Measurements from ENCODE around the gene SLC39A5.
"Not testable (repeated sequence)": the region's sequence is repeated elsewhere in the genome, so short reads cannot be mapped to it uniquely, and the experiment has no call there.

The SLC39A5 gene

GRCh38 chr12:56252649-56253048, 22.8 kb downstream of the SLC39A5 start:
- DNase-seq: no peak

GRCh38 chr12:56253091-56253490, 23.2 kb downstream of the SLC39A5 start:
- DNase-seq: no peak

GRCh38 chr12:56255671-56256070, 25.8 kb downstream of the SLC39A5 start:
- no peak for DNase-seq

GRCh38 chr12:56256326-56256960, 26.6 kb downstream of the SLC39A5 start:
- DNase-seq: no peak

GRCh38 chr12:56257071-56257470, 27.2 kb downstream of the SLC39A5 start:
- no peak for DNase-seq

- peak; percentile 28 for DNase-seq
Observed at GRCh38 chr12:56257491-56258067, 27.7 kb downstream of the SLC39A5 start.

GRCh38 chr12:56258068-56258819, 28.4 kb downstream of the SLC39A5 start, which contains the start of gene ANKRD52:
ANKRD52 (minus strand) TSS chr12:56258384; CDS start chr12:56258269, 115 bp downstream.
- DNase-seq: peak; percentile 92

- DNase-seq: no peak
Observed at GRCh38 chr12:56258820-56259183, 29.0 kb downstream of the SLC39A5 start.

GRCh38 chr12:56260380-56260779, 30.5 kb downstream of the SLC39A5 start:
- no peak for DNase-seq

GRCh38 chr12:56260921-56261320, 31.1 kb downstream of the SLC39A5 start:
- DNase-seq: no peak

GRCh38 chr12:56261503-56262232, 31.8 kb downstream of the SLC39A5 start:
- DNase-seq: no peak

GRCh38 chr12:56262955-56263354, 33.1 kb downstream of the SLC39A5 start:
- DNase-seq: peak; percentile 45

GRCh38 chr12:56266068-56266692, 36.3 kb downstream of the SLC39A5 start:
- DNase-seq: not testable (repeated sequence)

GRCh38 chr12:56266693-56267442, 37.0 kb downstream of the SLC39A5 start, which contains the start of gene COQ10A:
COQ10A (plus strand) TSS chr12:56266942; CDS start chr12:56267119, 177 bp downstream.
- peak; percentile 94 for DNase-seq

- peak; percentile 45 for DNase-seq
Observed at GRCh38 chr12:56267443-56268071, 37.7 kb downstream of the SLC39A5 start.

- peak; percentile 66 for DNase-seq
Observed at GRCh38 chr12:56271031-56271430, 41.2 kb downstream of the SLC39A5 start.

- not testable (repeated sequence) for DNase-seq
Observed at GRCh38 chr12:56272468-56272867, 42.6 kb downstream of the SLC39A5 start.

- no peak for DNase-seq
Observed at GRCh38 chr12:56274299-56274698, 44.4 kb downstream of the SLC39A5 start.

- no peak for DNase-seq
Observed at GRCh38 chr12:56278905-56279304, 49.1 kb downstream of the SLC39A5 start.

- no peak for DNase-seq
Observed at GRCh38 chr12:56280849-56281248, 51.0 kb downstream of the SLC39A5 start.

- no peak for DNase-seq
Observed at GRCh38 chr12:56282030-56282429, 52.2 kb downstream of the SLC39A5 start.

Measured in hematopoietic multipotent progenitor cell treated with erythropoietin and hydrocortisone succinate and interleukin-3 and kit ligand, for 4 days (in vitro differentiated cells).